Effector memory CD4-positive, alpha-beta T cell (primary cell): Measurements from ENCODE around the gene ITLN2.
"Not testable (repeated sequence)": the region's sequence is repeated elsewhere in the genome, so short reads cannot be mapped to it uniquely, and the experiment has no call there.

Source experiments
- DNase-seq, 3 donors: peaks; one replicate each; pipeline ENCODE4 v3.0.0-alpha.2; 2020
- H3K27ac ChIP-seq: 2 replicates; pipeline ENCODE4 v1.7.0; 2013; ENCODE audit warnings: mild to moderate bottlenecking, low read length, moderate library complexity; ENCODE audit not compliant: insufficient read depth, poor library complexity, severe bottlenecking
- H3K27me3 ChIP-seq: replicated peaks from 2 replicates; pipeline ENCODE4 v1.7.0; 2013; ENCODE audit warnings: mild to moderate bottlenecking, low read length; ENCODE audit not compliant: insufficient read depth, control insufficient read depth, poor library complexity, severe bottlenecking
- H3K36me3 ChIP-seq: 2 replicates; pipeline ENCODE4 v1.7.0; 2013; ENCODE audit warnings: mild to moderate bottlenecking, low read length, moderate library complexity; ENCODE audit not compliant: control insufficient read depth, insufficient read depth
- H3K4me1 ChIP-seq: 2 replicates; pipeline ENCODE4 v1.7.0; 2013; ENCODE audit warnings: low read length, mild to moderate bottlenecking; ENCODE audit not compliant: control insufficient read depth, insufficient read depth, poor library complexity, severe bottlenecking
- H3K4me3 ChIP-seq: 2 replicates; pipeline ENCODE4 v1.7.0; 2013; ENCODE audit warnings: low read length, low read depth, mild to moderate bottlenecking; ENCODE audit not compliant: insufficient read depth, poor library complexity, severe bottlenecking
- H3K9me3 ChIP-seq: 2 replicates; pipeline ENCODE4 v1.7.0; 2013; ENCODE audit warnings: mild to moderate bottlenecking, low read length, moderate library complexity; ENCODE audit not compliant: control insufficient read depth
- total RNA-seq, 3 donors: gene quantifications; one replicate each; lab custom pipeline; 2026; lab: John Stamatoyannopoulos, UW

Gene ITLN2
- 0 reads per million in 3 donors for total RNA-seq

DNA sequence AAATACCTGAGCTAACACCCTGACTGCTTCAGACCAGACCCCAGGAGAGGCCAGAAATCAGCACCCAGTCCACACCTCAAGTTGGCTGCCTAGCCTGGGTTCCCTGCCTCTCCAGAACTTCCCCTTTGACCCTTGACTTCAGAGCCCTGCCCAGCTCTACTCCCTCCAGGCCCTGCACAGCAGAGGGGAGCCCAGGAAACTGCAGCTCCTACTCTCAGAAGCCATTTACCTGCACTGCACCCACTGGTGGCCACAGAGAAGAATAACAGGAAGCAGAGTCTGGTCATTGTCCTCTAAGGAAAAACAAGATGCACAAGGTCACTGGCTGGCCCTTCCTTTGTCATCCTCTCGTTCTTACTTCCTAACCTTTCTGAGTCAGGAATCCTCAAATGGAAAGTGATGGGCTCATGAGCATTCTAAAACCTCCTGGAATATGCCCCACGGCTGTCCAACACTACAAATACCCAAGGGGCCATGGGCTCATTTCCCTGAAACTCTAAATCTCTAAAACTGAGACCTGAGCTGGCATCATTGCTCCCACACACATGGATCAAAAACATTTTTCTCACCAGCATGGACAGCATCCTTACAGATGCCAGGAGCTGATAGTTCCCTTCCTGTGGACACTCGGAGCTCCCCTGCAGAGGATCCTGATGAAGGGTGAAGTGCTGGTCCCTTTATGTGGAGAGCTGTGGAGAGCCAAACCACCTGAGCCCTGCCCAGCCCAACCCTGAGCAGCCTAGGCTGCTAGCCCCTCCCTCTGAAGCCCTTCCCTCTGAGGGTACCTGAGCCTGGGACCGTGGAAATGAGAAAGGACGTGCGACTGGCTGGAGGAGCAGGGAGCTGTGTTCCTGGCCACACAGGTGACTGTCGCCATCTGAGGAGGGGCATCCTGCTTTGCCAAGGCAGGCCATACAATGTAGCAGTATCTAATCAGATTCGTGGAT is at the start of gene ITLN2:
TSS of gene ITLN2 (minus strand) at position 652 of the 947 bp plus-strand sequence. CDS start at position 584, 68 bp downstream.
- Histone ChIP-seq H3K4me1 (no peaks in the 10 kb centered on the region), H3K27ac (no peak within 1 kb of the TSS), H3K27me3 (no peaks in the 10 kb centered on the region)

DNA sequence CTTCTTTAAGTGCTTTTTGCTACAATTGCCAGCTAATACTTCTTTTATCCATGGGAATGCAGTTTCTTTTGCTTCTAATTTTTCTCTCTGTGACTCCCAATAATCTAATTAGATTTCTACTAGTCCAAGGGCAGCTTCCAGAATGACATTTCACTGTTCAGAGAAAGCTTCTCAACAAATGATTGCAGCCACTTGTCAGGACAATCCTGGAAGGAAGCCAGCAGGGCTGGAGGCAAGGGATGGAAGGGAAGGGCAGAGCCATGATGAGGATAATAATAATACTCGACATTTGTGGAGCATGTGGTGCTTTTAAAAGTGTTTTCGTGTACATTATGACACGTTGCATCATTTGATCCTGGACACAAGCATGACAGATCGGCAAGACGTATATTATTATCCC is 46.9 kb upstream of the ITLN2 start:
- DNase-seq, result no peak
- H3K9me3 ChIP-seq, result no peaks in the 10 kb centered on the region
- H3K36me3 ChIP-seq, result peaks cover 26% of the 10 kb centered on the region
- no peak overlapping the region for H3K27ac ChIP-seq
- no peaks in the 10 kb centered on the region for H3K27me3 ChIP-seq
- peaks cover 5% of the 10 kb centered on the region for H3K4me1 ChIP-seq
- H3K4me3 ChIP-seq, result no peak overlapping the region

More for the DNA sequence above, at the start of gene ITLN2:
- DNase-seq, result peak; percentile 6 to 20 (median 8)
- Histone ChIP-seq H3K4me3 (no peak within 1 kb of the TSS), H3K36me3 (no peaks in the 10 kb centered on the region), H3K9me3 (no peaks in the 10 kb centered on the region)

DNA sequence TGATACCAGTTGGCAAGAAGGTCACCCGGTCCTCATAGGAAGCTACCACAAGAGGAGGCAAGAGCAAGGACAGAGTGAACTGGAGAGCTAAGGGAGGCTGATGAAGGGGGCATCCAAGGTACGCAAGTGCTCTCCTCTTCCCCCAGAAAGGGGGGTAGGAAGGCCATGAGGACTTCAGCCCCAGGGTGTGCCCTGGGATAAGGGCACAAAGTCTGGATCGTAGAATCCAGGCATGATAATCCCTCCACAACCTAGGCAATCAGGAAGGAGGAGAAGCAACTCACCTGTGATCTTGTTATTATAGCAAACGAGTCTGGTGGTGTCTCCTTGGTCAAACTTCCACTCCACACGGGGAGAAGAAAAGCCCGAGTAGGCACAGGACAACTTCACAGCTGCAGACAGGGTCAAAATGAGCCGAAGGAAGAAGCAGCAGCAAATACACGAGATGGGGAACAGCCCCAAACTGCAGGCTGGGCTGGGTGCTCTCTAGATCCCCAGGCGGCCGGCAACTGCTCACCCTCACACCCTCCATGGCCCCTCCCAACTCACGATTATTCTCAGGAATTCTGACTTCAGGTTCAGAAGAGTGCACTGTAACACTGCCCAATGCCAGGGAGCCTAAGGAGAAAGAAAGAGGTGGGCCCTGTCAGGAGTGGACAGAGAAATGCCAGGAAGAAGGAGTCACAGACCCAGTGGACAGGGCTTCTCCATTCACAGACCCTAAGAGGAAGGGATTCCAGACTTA is 46.3 kb upstream of the ITLN2 start:
- Histone ChIP-seq H3K4me1 (peaks cover 5% of the 10 kb centered on the region), H3K27me3 (no peaks in the 10 kb centered on the region), H3K27ac (no peak overlapping the region), H3K9me3 (no peaks in the 10 kb centered on the region), H3K4me3 (no peak overlapping the region), H3K36me3 (peaks cover 26% of the 10 kb centered on the region)
- DNase-seq, result no peak

DNA sequence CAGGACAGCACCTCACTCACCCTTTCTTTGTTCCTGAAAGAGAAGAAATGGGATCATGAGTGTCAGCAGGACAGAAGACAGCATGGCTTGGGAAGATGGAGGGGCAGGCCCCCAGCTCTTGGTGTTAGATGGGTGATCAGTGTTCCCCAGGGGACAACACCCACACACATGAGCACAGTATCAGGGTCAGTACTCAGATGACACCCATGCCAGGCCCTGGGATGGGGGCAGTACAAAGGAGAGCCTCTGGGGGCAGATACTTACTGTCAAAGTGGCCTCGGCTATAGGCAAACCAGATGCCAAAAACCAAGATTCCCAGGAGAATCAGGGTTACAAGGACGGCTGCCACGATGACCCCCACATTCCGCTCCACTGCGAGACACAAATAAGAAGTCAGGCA is 44.8 kb upstream of the ITLN2 start:
- Histone ChIP-seq H3K36me3 (peaks cover 26% of the 10 kb centered on the region), H3K27me3 (no peaks in the 10 kb centered on the region), H3K4me3 (no peak overlapping the region), H3K9me3 (no peaks in the 10 kb centered on the region), H3K4me1 (peaks cover 5% of the 10 kb centered on the region), H3K27ac (no peak overlapping the region)
- no peak for DNase-seq

DNA sequence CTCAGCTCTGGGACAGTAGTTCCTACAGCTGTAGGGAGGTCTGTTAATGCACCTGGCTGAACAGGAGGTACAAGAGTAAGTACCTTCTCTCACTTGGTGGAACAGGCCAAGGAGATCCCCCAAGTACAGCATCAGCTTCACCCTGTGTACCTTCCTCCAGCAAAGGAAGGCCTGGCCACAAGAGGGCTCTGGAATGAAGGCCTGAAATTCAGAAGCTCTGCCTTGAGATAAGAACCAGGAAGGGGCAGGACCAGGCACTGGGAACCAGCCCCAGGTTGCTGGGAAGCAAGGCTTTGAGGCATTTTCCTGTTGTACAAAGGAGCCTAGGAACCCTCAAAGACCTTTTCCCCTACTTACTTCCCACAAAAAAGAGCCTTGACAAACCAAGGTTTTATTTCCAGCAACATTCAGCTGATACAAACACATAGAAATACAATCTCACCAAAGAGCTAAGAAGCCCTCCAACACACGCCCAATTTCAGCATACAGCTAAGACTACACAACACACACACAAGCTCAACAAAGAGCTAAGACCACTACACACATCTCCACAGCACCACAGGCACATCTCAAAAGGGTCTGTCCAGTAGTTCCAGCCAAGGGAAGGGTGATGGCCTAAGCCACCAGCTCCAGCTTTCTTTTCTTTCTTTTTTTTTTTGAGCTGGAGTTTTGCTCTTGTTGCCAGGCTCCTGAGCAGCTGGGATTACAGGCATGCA is 42.9 kb upstream of the ITLN2 start:
- Histone ChIP-seq H3K27me3 (no peaks in the 10 kb centered on the region), H3K4me1 (peaks cover 5% of the 10 kb centered on the region), H3K9me3 (no peaks in the 10 kb centered on the region), H3K36me3 (peaks cover 26% of the 10 kb centered on the region), H3K27ac (no peak overlapping the region), H3K4me3 (no peak overlapping the region)
- peak in 1 of 3 donors; percentile 23 for DNase-seq

DNA sequence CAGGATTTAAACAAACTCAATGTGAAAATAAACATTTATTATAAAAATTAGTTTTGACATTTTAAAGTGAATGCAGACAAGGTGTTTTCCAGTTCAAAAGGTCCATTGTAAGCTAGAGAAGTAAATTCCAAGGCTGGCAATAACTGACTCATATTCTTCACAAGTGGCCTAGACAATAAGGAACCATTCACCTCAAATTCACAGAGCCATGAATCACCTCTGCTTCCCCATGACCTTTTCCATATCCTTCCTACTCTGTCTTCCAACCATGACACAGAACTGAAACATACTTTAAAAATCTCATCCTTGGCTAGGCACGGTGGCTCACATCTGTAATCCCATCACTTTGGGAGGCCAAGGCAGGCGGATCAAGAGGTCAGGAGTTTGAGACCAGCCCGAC is 41.6 kb upstream of the ITLN2 start:
- no peak overlapping the region for H3K27ac ChIP-seq
- H3K27me3 ChIP-seq, result no peaks in the 10 kb centered on the region
- H3K9me3 ChIP-seq, result no peaks in the 10 kb centered on the region
- H3K4me1 ChIP-seq, result peaks cover 5% of the 10 kb centered on the region
- H3K4me3 ChIP-seq, result no peak overlapping the region
- DNase-seq, result no peak
- peaks cover 26% of the 10 kb centered on the region for H3K36me3 ChIP-seq

DNA sequence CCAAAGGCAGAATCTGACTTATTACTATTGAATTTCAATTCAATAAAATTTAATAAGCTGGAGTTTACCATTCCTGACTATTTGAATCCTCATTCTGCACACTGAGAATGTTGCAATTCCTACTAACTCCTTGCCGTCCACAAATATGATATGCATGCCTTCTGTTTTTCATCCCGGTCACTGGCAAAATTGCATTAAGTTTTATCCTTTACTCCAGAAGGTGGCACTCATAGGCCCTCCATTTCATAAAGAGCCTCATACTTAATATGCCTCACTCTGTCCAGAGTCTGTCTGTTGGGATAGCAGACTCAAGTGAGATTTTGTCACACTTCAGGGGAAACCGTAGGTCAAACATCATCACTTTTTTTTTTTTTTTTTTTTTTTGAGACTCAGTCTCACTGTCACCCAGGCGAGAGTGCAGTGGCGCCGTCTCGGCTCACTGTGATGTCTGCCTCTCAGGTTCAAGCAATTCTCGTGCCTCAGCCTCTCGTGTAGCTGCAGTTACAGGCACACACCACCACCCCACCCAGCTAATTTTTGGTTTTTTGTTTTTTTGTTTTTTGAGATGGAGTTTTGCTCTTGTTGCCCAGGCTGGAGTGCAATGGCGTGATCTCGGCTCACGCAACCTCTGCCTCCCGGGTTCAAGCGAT is 39.1 kb upstream of the ITLN2 start:
- Histone ChIP-seq H3K4me3 (no peak overlapping the region), H3K27ac (no peak overlapping the region), H3K36me3 (peaks cover 6% of the 10 kb centered on the region), H3K4me1 (peaks cover 8% of the 10 kb centered on the region), H3K27me3 (no peaks in the 10 kb centered on the region), H3K9me3 (no peaks in the 10 kb centered on the region)
- DNase-seq, result no peak

DNA sequence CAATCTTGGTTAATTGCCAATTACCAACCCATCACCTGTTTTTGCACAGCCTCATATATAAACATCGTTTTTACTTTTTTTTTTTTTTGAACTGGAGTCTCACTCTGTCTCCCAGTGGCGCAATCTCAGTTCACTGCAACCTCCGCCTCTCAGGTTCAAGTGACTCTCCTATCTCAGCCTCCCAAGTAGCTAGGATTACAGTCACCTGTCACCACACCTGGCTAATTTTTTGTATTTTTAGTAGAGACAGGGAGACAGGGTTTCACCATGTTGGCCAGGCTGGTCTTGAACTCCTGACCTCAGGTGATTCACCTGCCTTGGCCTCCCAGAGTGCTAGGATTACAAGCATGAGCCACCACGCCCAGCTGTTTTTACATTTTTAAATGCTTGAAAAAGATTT is 37.4 kb upstream of the ITLN2 start:
- not testable (repeated sequence) for H3K27ac ChIP-seq, H3K27me3 ChIP-seq, H3K9me3 ChIP-seq, DNase-seq, H3K4me1 ChIP-seq, H3K4me3 ChIP-seq, H3K36me3 ChIP-seq

DNA sequence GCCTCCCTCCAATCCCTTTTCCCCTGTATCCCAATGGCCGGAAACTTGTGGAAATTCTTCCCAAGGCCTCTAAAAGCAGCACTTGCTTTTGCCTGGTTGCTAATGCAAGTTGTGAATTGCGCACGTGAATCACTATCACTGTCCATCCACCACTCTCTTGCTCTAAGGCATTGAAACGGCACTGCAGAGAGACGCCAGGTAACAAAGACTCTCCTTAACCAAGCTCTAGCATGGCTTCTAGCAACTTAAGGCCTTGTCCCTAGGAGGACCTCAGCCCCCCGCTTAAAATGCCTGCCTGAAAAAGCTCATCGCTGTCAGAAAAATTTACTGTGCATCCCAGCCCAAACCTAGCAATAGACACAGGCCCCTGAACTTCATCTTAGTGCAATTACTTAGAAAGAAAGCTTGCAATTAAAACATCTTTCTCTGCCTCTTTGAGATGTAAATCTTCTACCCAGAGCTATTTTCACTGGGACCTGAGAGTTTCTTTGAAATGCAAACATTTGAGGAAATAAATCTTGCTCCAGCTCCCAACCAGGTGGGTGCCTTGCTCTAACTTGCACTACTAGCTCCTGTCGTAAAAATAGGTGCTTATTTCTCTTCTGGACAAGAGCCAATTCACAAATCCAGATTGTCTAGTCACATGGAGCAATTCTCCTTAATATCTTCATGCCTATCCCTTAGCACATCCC is 32.9 kb upstream of the ITLN2 start:
- Histone ChIP-seq H3K4me3 (no peak overlapping the region), H3K4me1 (peaks cover 3% of the 10 kb centered on the region), H3K9me3 (no peaks in the 10 kb centered on the region), H3K27me3 (no peaks in the 10 kb centered on the region), H3K36me3 (no peaks in the 10 kb centered on the region), H3K27ac (no peak overlapping the region)
- DNase-seq, result no peak
